Esophagus squamous epithelium (tissue), 5 donors: Measurements from ENCODE around the gene TMEM200A. TPM values are rescaled to one million over a fixed set of nuclear protein-coding genes. Genes with fewer than 3 reads are reported as not detected.

ENCODE experiments used
- DNase-seq: peaks from one replicate; lab custom pipeline; 2025; lab: John Stamatoyannopoulos, UW
- H3K27ac ChIP-seq, 4 donors: fragments of 200-600 bp; sonication (generic); one replicate each; pipeline ENCODE4 v1.5.1; 2016 to 2019; ENCODE audit warnings: mild to moderate bottlenecking in 1 of 4
- H3K27me3 ChIP-seq, 4 donors: fragments of 200-600 bp; sonication (generic); 1 replicate in 3 of 4; 2 replicates in 1 of 4; pipeline versions ENCODE4 v1.5.1 to v1.6.0; 2017 to 2021; ENCODE audit warnings: antibody characterized with exemption in 1 of 4
- H3K36me3 ChIP-seq, 3 donors: fragments of 200-600 bp; sonication (generic); one replicate each; pipeline ENCODE4 v1.5.1; 2016 to 2019
- H3K4me1 ChIP-seq, 3 donors: fragments of 200-600 bp; sonication (generic); one replicate each; pipeline ENCODE4 v1.5.1; 2017 to 2019
- H3K4me3 ChIP-seq, 4 donors: fragments of 200-600 bp; sonication (generic); 1 replicate in 3 of 4; 2 replicates in 1 of 4; pipeline ENCODE4 v1.5.1; 2016 to 2019; ENCODE audit warnings: mild to moderate bottlenecking in 2 of 4, moderate library complexity in 1 of 4
- H3K9me3 ChIP-seq, 3 donors: fragments of 200-600 bp; sonication (generic); one replicate each; pipeline ENCODE4 v1.5.1; 2016 to 2019
- POLR2A ChIP-seq, 4 donors: fragments of 450-650 bp; IDR thresholded peaks; one replicate each; pipeline ENCODE4 v1.6.1; 2017; ENCODE audit warnings: antibody characterized with exemption in 4 of 4, mild to moderate bottlenecking in 4 of 4, moderate library complexity in 3 of 4
- WGBS, 2 donors: methylation state at CpG; one replicate each; pipeline ENCODE4 v1.1.5; 2018; 5-methylcytosine and 5-hydroxymethylcytosine counted together
- intact Hi-C: fragments of 100-400 bp; cut with DNase I; formaldehyde crosslinking; loops from one replicate; pipeline ENCODE4 v1.15.0; 2022
- total RNA-seq, 4 donors: library from RNA; depleted of rRNA; stranded (reverse); fragments of >200 nt; gene quantifications; one replicate each; pipeline ENCODE4 v1.1.0, GENCODE V29; 2016
- TF ChIP-seq, protein P1 (sequence below), 6 experiments: fragments of 450-650 bp in 4 of 6; fragments of 200-600 bp in 2 of 6; sonication (generic) in 2 of 6; IDR thresholded peaks; one replicate each; pipeline ENCODE4 v1.5.1; 2016 to 2019; ENCODE audit warnings: antibody characterized with exemption in 6 of 6, mild to moderate bottlenecking in 4 of 6, moderate library complexity in 4 of 6
- donor health status: DM: yes; HTN: yes; CAD: no.

Gene TMEM200A
- total RNA-seq, 4 donors from 2014 or later: 0.31 to 1.9 (median 0.62) TPM; not detected in 1

- Histone ChIP-seq H3K36me3 (no peaks in the 10 kb centered on the region), H3K4me3 (no peak overlapping the region), H3K4me1 (no peaks in the 10 kb centered on the region), H3K27ac (no peak overlapping the region), H3K9me3 (no peaks in the 10 kb centered on the region), H3K27me3 (peaks cover 0 to 34% (median 2%) of the 10 kb centered on the region in 4 donors)
- intact Hi-C loops: no loop called here
- DNase-seq: no peak
- TF ChIP-seq, protein P1, sequence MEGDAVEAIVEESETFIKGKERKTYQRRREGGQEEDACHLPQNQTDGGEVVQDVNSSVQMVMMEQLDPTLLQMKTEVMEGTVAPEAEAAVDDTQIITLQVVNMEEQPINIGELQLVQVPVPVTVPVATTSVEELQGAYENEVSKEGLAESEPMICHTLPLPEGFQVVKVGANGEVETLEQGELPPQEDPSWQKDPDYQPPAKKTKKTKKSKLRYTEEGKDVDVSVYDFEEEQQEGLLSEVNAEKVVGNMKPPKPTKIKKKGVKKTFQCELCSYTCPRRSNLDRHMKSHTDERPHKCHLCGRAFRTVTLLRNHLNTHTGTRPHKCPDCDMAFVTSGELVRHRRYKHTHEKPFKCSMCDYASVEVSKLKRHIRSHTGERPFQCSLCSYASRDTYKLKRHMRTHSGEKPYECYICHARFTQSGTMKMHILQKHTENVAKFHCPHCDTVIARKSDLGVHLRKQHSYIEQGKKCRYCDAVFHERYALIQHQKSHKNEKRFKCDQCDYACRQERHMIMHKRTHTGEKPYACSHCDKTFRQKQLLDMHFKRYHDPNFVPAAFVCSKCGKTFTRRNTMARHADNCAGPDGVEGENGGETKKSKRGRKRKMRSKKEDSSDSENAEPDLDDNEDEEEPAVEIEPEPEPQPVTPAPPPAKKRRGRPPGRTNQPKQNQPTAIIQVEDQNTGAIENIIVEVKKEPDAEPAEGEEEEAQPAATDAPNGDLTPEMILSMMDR (IDR thresholded peaks at IDR 0.05): no peak
- TF ChIP-seq POLR2A (IDR thresholded peaks at IDR 0.05): no peak
These were observed 6.1 kb upstream of the TMEM200A start for GRCh38 chr6:130359736-130360135.

DNA sequence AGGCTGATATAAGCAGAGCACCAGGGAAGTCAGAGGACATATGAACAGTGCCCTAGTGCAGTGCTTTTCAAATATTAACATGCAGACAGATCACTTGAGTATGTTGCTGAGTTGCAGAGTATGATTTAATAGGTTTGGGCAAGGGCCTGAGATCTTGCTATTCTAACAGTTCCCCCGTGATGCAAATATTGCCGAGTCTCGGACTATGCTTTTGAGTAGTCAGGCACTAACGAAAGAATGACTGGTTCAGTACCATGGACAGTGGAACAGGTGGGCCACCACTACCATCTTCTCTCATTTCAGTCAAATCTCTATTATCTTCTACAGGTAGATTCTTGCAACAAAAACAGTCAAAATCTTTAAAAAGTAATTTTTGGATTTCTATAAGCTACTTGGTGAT, 3.7 kb upstream of the TMEM200A start:
- Histone ChIP-seq H3K9me3 (no peaks in the 10 kb centered on the region), H3K27me3 (peaks cover 0 to 45% (median 2%) of the 10 kb centered on the region in 4 donors), H3K4me3 (no peak overlapping the region), H3K27ac (no peak overlapping the region), H3K4me1 (peaks cover 7 to 24% (median 8%) of the 10 kb centered on the region in 3 donors), H3K36me3 (no peaks in the 10 kb centered on the region)
- WGBS, 2 donors: 48 to 76% methylated on average over 2 to 4 of the region's 4 CpGs
- no peak for DNase-seq
- intact Hi-C loops: no loop called here
- TF ChIP-seq POLR2A (IDR thresholded peaks at IDR 0.05): no peak
- TF ChIP-seq, protein P1 (IDR thresholded peaks at IDR 0.05): no peak

- Histone ChIP-seq H3K36me3 (no peaks in the 10 kb centered on the region), H3K27me3 (peaks cover 0 to 67% (median 2%) of the 10 kb centered on the region in 4 donors), H3K4me3 (no peak overlapping the region), H3K27ac (no peak overlapping the region), H3K4me1 (peaks cover 7 to 30% (median 8%) of the 10 kb centered on the region in 3 donors), H3K9me3 (no peaks in the 10 kb centered on the region)
- 49 to 54% methylated on average over 3 of the region's 3 CpGs for WGBS, 2 donors
- TF ChIP-seq POLR2A (IDR thresholded peaks at IDR 0.05): no peak
- TF ChIP-seq, protein P1 (IDR thresholded peaks at IDR 0.05): no peak
- DNase-seq: no peak
- intact Hi-C loops: no loop called here
These were observed 1.5 kb upstream of the TMEM200A start for GRCh38 chr6:130364224-130364780.

- WGBS, 2 donors: 1 to 5% methylated on average over 5 to 26 of the region's 65 CpGs
- intact Hi-C loops: no loop called here
- Histone ChIP-seq H3K27me3 (peaks cover 0 to 81% (median 2%) of the 10 kb centered on the region in 4 donors), H3K9me3 (no peaks in the 10 kb centered on the region), H3K27ac (peak overlapping the region; percentile 3 to 74 (median 30)), H3K36me3 (no peaks in the 10 kb centered on the region), H3K4me1 (peaks cover 7 to 30% (median 8%) of the 10 kb centered on the region in 3 donors), H3K4me3 (peak overlapping the region; percentile 42 to 68 (median 60))
- DNase-seq: no peak
- TF ChIP-seq, protein P1 (IDR thresholded peaks at IDR 0.05): no peak
- TF ChIP-seq POLR2A (IDR thresholded peaks at IDR 0.05): no peak
These were observed 539 bp downstream of the TMEM200A start for GRCh38 chr6:130366107-130367005.

GRCh38 chr6:130367767-130368166, 1.9 kb downstream of the TMEM200A start:
- WGBS, 2 donors: 83% methylated on average over 1 of the region's 1 CpG
- Histone ChIP-seq H3K36me3 (no peaks in the 10 kb centered on the region), H3K27ac (no peak overlapping the region), H3K9me3 (no peaks in the 10 kb centered on the region), H3K4me1 (peaks cover 7 to 30% (median 8%) of the 10 kb centered on the region in 3 donors), H3K27me3 (peaks cover 0 to 70% (median 2%) of the 10 kb centered on the region in 4 donors), H3K4me3 (no peak overlapping the region)
- TF ChIP-seq, protein P1 (IDR thresholded peaks at IDR 0.05): no peak
- DNase-seq: no peak
- intact Hi-C loops: no loop called here
